Measurements from ENCODE around the gene AGPAT4. TPM values are rescaled to one million over a fixed set of nuclear protein-coding genes. Genes with fewer than 3 reads are reported as not detected.

The AGPAT4 gene
- polyA plus RNA-seq, 1 of the 3 experiments (the other 2 are of a cell fraction): 3.9 TPM

- TF ChIP-seq ZBTB33 (IDR thresholded peaks at IDR 0.05; ENCODE audit: borderline replicate concordance, low read depth) (no peak), IRF3 (IDR thresholded peaks at IDR 0.05; ENCODE audit: low read depth, low read length) (no peak), RFX5 (IDR thresholded peaks at IDR 0.05; ENCODE audit: low read length) (no peak), GATA2 (CRISPR knock-in tag; IDR thresholded peaks at IDR 0.05) (no peak)
Measured at GRCh38 chr6:161128230-161128629, 145.6 kb downstream of the AGPAT4 start (continued).

GRCh38 chr6:161127071-161127740, 146.7 kb downstream of the AGPAT4 start:
- no peaks in the 10 kb centered on the region for H3K79me2 ChIP-seq (ENCODE audit: insufficient read depth)
- 97% methylated on average over 5 of the region's 7 CpGs for WGBS (ENCODE audit: low lambda C conversion rate)
- CTCF ChIA-PET: interaction anchor here (1.2 to 1.6 kb wide), 4 partner anchors 18 to 247 kb away, joined by 4 to 5 read pairs (median 4); no protein-coding TSS in a partner anchor

More at GRCh38 chr6:161127071-161127740, 146.7 kb downstream of the AGPAT4 start:
- Histone ChIP-seq H3K27ac (ENCODE audit: low read depth in 2 of 2, low read length in 1 of 2) (no peak overlapping the region), H3K4me2 (no peak overlapping the region), H3K27me3 (ENCODE audit: insufficient read depth) (no peaks in the 10 kb centered on the region), H3K9ac (no peak overlapping the region), H3K36me3 (replicated peaks in 1 of 2; ENCODE audit: control insufficient read depth in 1 of 2, insufficient read depth in 2 of 2, low read length in 1 of 2) (peaks cover 6 to 52% of the 10 kb centered on the region in 2 experiments), H3K4me3 (ENCODE audit: low read depth in 2 of 2, low read length in 1 of 2) (no peak overlapping the region), H3F3A (replicated peaks; ENCODE audit: insufficient read depth) (no peaks in the 10 kb centered on the region), H2AFZ (ENCODE audit: low read depth) (no peak overlapping the region), H3K9me3 (no peaks in the 10 kb centered on the region), H3K9me2 (no peaks in the 10 kb centered on the region), H4K20me1 (ENCODE audit: insufficient read depth) (no peaks in the 10 kb centered on the region), H3K4me1 (ENCODE audit: control insufficient read depth in 1 of 2, insufficient read depth in 2 of 2, low read depth in 1 of 2, low read length in 1 of 2) (no peaks in the 10 kb centered on the region)
- TF ChIP-seq RXRA (IDR thresholded peaks at IDR 0.05; ENCODE audit: borderline replicate concordance, low read depth) (no peak), USF2 (IDR thresholded peaks at IDR 0.05; ENCODE audit: borderline replicate concordance, low read depth, low read length) (no peak), MAX (IDR thresholded peaks at IDR 0.05; ENCODE audit: low read depth) (no peak), REST (IDR thresholded peaks at IDR 0.05; ENCODE audit: low read depth, low read length) (no peak), USF1 (IDR thresholded peaks at IDR 0.05; ENCODE audit: borderline replicate concordance, low read depth) (no peak), EP300 (IDR thresholded peaks at IDR 0.05; ENCODE audit: borderline replicate concordance in 1 of 2, low read depth in 1 of 2, low read length in 1 of 2) (no peak), POLR2AphosphoS5 (IDR thresholded peaks at IDR 0.05; ENCODE audit: low read depth, low read length) (no peak)
- DNase-seq: no peak
- POLR2A ChIA-PET: no interaction called here
